ENCODE results near the gene ELP4. TPM values are rescaled to one million over a fixed set of nuclear protein-coding genes. Genes with fewer than 3 reads are reported as not detected.

ELP4 gene
- total RNA-seq, 1 experiment from 2014 or later, result 19.4 TPM

GRCh38 chr11:31606893-31607292 lies 97.3 kb downstream of the ELP4 start:
- Histone ChIP-seq H3K27me3 (ENCODE audit: low read length) (no peaks in the 10 kb centered on the region), H3K79me2 (ENCODE audit: low read length) (no peaks in the 10 kb centered on the region), H3K4me3 (ENCODE audit: low read length) (no peak overlapping the region), H4K20me1 (ENCODE audit: low read length) (no peaks in the 10 kb centered on the region), H3K36me3 (ENCODE audit: low read depth, low read length) (no peaks in the 10 kb centered on the region), H3F3A (ENCODE audit: low read length, unreplicated experiment) (no peaks in the 10 kb centered on the region), H3K9me2 (replicated peaks; ENCODE audit: low read length) (no peaks in the 10 kb centered on the region), H3K27ac (ENCODE audit: low read length) (no peak overlapping the region), H3K4me2 (ENCODE audit: low read length) (no peak overlapping the region), H3K4me1 (ENCODE audit: insufficient read depth, low read length) (no peaks in the 10 kb centered on the region), H3K9me3 (ENCODE audit: low read length) (no peaks in the 10 kb centered on the region), H2AFZ (ENCODE audit: low read length) (no peak overlapping the region), H3K9ac (ENCODE audit: low read length) (no peak overlapping the region)
- intact Hi-C loops (cut with micrococcal nuclease), result no loop called here
- no peak for ATAC-seq
- POLR2A ChIA-PET (ENCODE audit: unreplicated experiment), result no interaction called here
- BruUV-seq (replicated peaks), result no TSS peak
- CTCF ChIA-PET, result no interaction called here
- DNase-seq, result no peak
- no peak for TF ChIP-seq CTCF (conservative IDR thresholded peaks at IDR 0.05; ENCODE audit: low read depth, low read length)
- no peak for TF ChIP-seq EZH2phosphoT487 (IDR thresholded peaks at IDR 0.05; ENCODE audit: borderline replicate concordance, low read length)
- TF ChIP-seq EZH2 (IDR thresholded peaks at IDR 0.05; ENCODE audit: low read length, unreplicated experiment), result no peak

GRCh38 chr11:31607914-31608313 lies 98.3 kb downstream of the ELP4 start:
- intact Hi-C loops (cut with micrococcal nuclease), result no loop called here
- no peak overlapping the region for H3K4me2 ChIP-seq (ENCODE audit: low read length)
- H3K9ac ChIP-seq (ENCODE audit: low read length), result no peak overlapping the region
- no TSS peak for BruUV-seq (replicated peaks)
- H3K9me3 ChIP-seq (ENCODE audit: low read length), result no peaks in the 10 kb centered on the region
- H3K36me3 ChIP-seq (ENCODE audit: low read depth, low read length), result no peaks in the 10 kb centered on the region
- CTCF ChIA-PET, result no interaction called here
- DNase-seq, result no peak
- TF ChIP-seq EZH2 (IDR thresholded peaks at IDR 0.05; ENCODE audit: low read length, unreplicated experiment) (no peak), EZH2phosphoT487 (IDR thresholded peaks at IDR 0.05; ENCODE audit: borderline replicate concordance, low read length) (no peak), CTCF (conservative IDR thresholded peaks at IDR 0.05; ENCODE audit: low read depth, low read length) (no peak)
- POLR2A ChIA-PET (ENCODE audit: unreplicated experiment), result interaction anchor here (0.7 kb wide), 1 partner anchor 51 kb away, joined by 3 read pairs; no protein-coding TSS in a partner anchor
- no peaks in the 10 kb centered on the region for H3K27me3 ChIP-seq (ENCODE audit: low read length)
- no peaks in the 10 kb centered on the region for H3K79me2 ChIP-seq (ENCODE audit: low read length)
- no peak overlapping the region for H3K4me3 ChIP-seq (ENCODE audit: low read length)
- H3K4me1 ChIP-seq (ENCODE audit: insufficient read depth, low read length), result no peaks in the 10 kb centered on the region
- ATAC-seq, result no peak
- no peaks in the 10 kb centered on the region for H3K9me2 ChIP-seq (replicated peaks; ENCODE audit: low read length)
- H2AFZ ChIP-seq (ENCODE audit: low read length), result no peak overlapping the region
- no peak overlapping the region for H3K27ac ChIP-seq (ENCODE audit: low read length)
- H4K20me1 ChIP-seq (ENCODE audit: low read length), result no peaks in the 10 kb centered on the region
- no peaks in the 10 kb centered on the region for H3F3A ChIP-seq (ENCODE audit: low read length, unreplicated experiment)

GRCh38 chr11:31608995-31609394 lies 99.4 kb downstream of the ELP4 start:
- no peak for ATAC-seq
- no peak overlapping the region for H3K4me3 ChIP-seq (ENCODE audit: low read length)
- H3K27ac ChIP-seq (ENCODE audit: low read length), result no peak overlapping the region
- no peaks in the 10 kb centered on the region for H3K79me2 ChIP-seq (ENCODE audit: low read length)
- no peaks in the 10 kb centered on the region for H3K9me2 ChIP-seq (replicated peaks; ENCODE audit: low read length)
- H2AFZ ChIP-seq (ENCODE audit: low read length), result no peak overlapping the region
- no peaks in the 10 kb centered on the region for H3K27me3 ChIP-seq (ENCODE audit: low read length)
- DNase-seq, result no peak
- no peaks in the 10 kb centered on the region for H4K20me1 ChIP-seq (ENCODE audit: low read length)
- POLR2A ChIA-PET (ENCODE audit: unreplicated experiment), result no interaction called here
- BruUV-seq (replicated peaks), result no TSS peak
- H3F3A ChIP-seq (ENCODE audit: low read length, unreplicated experiment), result no peaks in the 10 kb centered on the region
- H3K36me3 ChIP-seq (ENCODE audit: low read depth, low read length), result no peaks in the 10 kb centered on the region
- CTCF ChIA-PET, result no interaction called here
- no peaks in the 10 kb centered on the region for H3K4me1 ChIP-seq (ENCODE audit: insufficient read depth, low read length)
- H3K9me3 ChIP-seq (ENCODE audit: low read length), result no peaks in the 10 kb centered on the region
- H3K4me2 ChIP-seq (ENCODE audit: low read length), result no peak overlapping the region
- no peak overlapping the region for H3K9ac ChIP-seq (ENCODE audit: low read length)
- TF ChIP-seq CTCF (conservative IDR thresholded peaks at IDR 0.05; ENCODE audit: low read depth, low read length) (no peak), EZH2 (IDR thresholded peaks at IDR 0.05; ENCODE audit: low read length, unreplicated experiment) (no peak), EZH2phosphoT487 (IDR thresholded peaks at IDR 0.05; ENCODE audit: borderline replicate concordance, low read length) (no peak)
- intact Hi-C loops (cut with micrococcal nuclease), result no loop called here

All from PC-3 (cell line).